GM18526 (cell line): ENCODE results near the gene CTSA.

Experiments
- POLR2A ChIP-seq: IDR thresholded peaks from 3 replicates; pipeline ENCODE4 v1.6.1; 2011; ENCODE audit not compliant: insufficient read length; ENCODE audit errors: extremely low read depth

CTSA gene

DNA sequence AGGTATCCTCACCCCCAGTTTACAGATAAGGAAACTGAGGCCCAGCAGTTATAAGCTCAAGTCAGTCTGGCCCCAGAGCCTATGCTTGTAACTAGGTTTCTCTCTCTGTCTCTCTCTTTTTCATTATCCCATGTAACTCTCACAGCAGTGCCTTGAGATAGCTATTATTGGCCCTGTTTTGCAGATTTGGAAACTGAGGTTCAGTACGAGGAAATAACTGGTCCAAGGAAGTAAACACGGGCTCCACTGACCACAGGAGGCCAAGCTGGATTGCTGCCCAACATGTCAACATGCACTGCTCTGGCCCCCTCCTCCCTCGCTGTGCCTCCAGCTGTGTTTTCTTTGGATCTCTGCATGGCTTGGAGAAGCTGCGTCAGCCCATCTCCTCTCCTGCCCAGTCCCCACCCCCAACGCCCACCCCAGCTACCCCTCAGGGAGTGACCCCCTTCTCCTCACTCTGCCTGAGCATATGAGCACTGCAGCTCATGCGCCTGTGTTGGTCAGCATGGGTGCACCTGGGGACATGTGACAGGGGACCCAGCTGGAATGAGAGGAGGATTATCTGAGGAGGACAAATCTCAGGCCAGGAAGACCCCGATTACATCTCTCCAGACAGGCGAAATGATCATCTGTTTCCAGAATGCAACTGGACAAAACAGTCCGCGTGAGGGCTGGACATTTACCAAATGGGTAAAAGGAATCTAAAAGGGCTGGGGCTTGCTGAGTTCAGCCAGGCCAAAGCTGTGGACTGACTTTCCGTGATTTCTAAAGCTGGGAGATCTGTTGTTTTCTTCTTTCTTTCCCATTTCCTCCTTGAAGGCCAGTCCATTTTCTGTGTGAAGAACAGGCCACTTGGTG, 28.6 kb downstream of the CTSA start:
- TF ChIP-seq POLR2A = no peak

DNA sequence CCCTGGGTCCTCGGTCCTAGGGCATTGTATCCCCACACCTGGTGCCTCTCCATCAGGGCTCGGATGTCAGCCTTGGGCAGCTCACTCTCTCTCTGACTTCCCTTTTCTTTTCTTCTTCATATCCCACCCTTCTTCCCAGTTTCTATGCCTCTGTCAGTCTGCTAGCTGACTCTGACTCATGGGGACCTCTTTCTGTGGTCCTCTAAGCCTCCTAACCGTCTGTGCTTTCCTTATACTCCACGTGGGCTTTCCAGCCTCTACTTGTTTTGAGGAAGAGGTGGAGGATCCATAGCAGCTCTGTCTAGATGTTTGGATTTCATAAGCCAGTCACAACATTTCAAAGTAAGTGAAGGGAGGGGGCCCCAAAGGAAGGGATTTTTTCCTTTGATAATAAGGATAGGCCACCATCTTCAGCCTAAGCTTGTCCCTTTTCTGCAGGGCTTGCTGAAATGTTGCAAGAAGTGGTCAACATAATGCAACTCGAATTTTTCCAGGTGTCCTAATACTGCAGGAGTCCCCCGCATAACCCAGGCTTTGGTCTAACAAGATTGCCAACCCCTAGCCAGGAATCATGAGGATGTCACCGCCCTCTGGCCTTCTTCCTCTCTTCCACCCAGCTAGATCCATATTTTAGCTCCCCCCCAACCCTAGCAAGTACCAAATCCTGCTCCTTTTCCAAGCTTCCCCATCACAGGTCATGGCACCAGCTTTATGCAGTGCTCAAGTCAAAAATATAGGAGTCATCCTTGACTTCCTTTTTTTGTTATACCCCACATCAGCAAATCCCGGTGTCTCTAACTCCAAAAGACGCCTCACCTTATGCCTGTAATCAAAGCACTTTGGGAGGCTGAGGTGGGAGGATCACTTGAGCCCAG, 29.6 kb downstream of the CTSA start:
- no peak for TF ChIP-seq POLR2A

DNA sequence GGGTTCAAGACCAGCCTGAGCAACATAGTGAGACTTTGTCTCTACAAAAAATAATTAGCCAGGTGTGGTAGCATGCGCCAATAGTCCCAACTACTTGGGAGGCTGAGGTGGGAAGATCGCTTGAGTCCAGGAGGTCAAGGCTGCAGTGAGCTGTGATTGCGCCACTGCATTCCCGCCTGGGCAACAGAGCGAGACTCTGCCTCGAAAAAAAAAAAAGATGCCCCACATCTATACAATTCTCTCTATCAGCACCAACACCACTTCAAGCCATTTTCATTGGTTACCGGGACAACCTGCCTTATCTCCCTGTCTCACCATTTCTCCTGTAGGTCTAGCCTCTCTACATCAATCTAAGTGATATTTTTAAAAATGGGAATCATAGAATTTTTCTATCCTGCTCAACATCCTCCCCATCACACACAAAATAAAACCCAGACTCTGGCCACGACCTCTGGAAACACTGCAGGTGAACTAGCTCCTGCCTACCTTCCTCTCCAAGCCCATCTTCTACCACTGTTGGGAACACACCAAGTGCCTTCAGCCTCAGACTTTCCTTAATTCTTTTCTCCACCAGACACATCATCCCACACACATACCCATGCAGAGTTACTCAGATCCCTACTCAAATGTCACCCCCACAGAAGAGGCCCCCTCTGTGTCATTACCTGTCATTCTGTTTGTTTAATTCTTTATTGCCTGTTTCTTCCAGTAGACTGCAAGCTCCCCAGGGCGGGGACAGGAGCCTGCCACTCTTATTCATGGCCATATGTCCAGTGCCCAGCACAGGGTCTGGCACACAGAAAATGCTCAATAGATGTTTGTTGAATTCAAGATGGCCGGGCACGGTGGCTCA, 30.4 kb downstream of the CTSA start:
- no peak for TF ChIP-seq POLR2A

DNA sequence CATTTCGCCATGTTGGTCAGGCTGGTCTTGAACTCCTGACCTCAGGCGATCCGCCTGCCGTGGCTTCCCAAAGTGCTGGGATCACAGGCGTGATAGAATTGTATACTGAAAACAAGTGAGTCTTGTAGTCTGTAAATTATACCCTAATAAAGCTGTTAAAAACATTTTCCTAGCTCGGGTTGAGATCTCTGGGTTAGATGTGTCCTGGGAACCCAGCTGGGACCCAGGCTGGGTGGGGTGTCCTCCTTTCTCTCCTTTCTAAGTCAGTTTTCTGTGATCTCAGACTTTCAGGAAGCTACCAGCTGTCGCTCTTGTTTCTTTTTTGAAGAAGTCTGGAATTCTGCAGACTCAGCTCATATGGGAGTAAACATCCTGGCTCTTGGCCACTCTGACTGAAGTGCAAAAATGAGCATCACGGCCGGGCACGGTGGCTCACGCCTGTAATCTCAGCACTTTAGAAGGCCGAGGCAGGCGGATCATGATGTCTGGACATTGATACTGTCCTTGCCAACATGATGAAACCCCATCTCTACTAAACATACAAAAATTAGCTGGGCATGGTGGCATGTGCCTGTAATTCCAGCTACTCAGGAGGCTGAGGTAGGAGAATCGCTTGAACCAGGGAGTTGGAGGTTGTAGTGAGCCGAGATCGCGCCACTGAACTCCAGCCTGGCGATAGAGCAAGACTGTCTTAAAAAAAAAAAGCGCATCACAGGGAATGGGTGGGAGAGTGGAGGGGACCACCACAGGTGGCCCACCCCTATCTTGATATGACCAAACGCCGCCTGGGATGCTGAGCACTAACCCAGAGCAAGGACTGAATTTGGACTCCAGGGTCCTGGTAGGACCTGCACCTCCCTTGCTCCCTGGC, 33.5 kb downstream of the CTSA start:
- TF ChIP-seq POLR2A = no peak

DNA sequence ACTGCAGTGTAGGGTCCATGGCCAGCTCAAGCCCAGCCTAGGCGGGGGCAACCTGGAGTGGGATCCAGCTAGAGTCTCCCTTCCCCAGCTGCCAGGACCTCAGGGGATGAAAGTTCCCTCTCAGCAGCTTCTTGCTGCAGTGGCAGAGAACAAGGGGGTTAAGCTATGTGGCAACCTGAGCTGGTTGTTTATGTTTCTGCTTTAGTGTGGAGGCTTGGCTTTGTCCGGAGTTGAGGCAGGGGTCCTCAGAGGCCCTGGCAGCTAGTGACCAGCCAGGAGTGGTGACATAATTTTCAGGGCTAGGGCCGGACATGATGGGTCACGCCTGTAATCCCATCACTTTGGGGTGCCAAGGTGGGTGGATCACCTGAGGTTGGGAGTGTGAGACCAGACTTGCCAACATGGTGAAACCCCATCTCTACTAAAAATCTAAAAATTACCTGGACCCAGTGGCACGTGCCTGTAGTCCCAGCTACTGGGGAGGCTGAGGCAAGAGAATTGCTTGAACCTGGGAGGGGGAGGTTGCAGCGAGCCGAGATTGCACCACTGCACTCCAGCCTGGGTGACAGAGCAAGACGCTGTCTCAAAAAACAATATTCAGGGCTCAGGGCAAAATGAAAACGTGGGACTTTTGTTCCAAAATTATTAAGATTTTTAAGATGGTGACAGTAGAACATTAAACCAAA, 34.8 kb downstream of the CTSA start:
- no peak for TF ChIP-seq POLR2A

DNA sequence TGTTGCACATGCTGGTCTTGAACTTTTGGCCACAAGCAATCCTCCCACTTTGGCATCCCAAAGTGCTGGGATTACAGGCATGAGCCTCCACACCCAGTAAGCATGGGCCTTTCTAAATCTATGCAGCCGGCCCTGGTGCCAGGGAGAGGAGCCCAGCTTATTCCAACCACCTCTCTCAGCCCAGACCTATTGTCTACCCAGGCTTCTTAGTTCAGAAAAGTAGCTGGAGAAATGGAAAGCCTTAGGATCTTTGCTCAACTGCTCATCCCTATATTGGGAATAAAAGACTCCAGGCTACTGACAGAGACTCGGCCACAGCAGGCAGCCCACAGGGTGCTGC, 35.6 kb downstream of the CTSA start:
- TF ChIP-seq POLR2A = no peak

DNA sequence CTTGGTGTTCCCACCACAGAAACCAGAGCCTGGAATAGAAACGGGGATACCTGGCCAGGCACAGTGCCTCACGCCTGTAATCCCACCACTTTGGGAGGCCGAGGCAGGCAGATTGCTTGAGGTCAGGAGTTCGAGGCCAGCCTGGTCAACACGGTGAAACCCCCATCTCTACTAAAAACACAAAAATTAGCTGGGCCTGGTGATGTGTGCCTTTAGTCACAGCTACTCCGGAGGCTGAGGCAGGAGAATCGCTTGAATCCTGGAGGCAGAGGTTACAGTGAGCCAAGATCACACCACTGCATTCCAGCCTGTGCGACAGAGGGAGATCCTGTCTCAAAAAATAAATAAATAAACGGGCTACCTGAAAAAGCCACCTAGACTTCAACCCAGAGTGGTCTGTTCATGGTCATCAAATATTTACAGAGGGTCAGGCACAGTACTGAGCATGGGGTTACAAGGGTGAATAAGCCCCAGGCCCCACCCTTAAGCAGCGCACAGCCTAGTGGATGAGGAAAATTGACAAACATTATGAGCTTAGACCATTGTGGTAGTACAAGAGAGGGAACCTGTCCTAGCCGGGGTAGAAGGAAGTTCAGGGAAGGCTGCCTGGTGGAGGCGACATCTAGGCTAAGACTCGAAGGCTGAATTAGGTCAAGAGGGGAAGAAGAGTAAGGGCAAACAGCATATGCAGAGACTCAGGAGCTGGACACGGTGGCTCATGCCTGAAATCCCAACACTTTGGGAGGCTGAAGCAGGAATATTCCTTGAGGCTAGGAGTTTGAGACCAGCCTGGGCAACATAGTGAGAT, 36.1 kb downstream of the CTSA start:
- TF ChIP-seq POLR2A = no peak

DNA sequence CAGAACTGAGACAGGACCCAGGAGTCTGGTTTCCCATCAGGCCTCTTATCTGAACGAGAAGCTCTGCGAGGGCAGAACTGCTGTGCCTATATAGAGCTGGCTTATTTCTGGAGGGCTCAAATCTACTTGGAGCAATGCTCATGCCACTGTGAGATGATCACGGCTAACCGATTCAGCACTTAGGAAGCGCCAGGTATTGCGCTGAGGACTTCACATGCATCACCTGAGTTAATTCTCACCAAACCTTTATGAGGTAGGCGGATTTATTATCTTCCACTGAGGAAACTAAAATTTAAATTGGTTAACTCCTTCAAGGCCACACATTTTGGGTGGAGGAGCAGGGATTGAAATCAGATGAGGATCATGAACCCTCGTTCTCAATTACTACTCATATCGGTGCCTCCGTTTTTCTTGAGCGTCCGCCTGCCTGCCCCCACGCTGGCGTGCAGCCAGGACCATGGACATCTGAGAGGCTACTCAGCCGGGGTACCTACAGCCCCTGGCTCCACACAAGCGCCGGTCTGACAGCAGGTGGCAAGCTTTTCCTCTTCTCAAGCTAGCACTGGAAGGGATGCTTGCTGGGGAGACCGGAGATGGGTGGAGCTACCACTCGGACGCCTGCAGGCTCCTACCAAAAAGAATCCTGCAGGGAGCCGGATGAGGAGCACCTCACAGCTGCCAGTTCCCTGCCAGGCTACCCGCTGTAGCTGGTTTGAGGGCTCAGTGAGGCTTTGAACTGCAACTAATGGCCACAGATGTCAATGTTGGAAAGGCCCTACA, 42.3 kb downstream of the CTSA start:
- TF ChIP-seq POLR2A = no peak

DNA sequence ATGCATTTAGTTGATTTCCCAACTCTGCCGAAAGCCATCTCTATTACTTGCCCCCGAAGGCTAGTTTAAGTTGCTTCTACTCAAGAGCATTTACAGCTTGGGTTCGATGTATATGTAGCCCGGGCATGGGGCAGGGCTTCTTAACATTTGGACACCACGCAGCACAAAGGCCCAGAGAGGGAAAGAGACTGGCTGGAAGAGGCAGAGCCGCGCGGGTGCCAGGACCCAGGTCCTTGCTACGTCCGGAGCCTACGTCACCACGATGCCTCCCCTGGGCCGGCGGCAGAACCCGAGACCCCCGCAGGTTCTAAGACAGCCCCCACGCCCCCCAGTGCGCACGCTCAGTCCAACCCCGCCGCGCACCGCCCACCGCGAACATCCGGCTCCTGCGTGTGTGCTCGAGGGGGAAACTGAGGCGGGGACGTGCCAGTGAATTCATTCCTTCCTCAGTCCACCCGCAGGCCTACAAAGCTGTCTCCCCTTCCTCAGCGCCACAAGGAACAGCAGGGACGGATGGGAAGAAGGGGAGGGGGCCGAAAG, 43.0 kb downstream of the CTSA start:
- no peak for TF ChIP-seq POLR2A

DNA sequence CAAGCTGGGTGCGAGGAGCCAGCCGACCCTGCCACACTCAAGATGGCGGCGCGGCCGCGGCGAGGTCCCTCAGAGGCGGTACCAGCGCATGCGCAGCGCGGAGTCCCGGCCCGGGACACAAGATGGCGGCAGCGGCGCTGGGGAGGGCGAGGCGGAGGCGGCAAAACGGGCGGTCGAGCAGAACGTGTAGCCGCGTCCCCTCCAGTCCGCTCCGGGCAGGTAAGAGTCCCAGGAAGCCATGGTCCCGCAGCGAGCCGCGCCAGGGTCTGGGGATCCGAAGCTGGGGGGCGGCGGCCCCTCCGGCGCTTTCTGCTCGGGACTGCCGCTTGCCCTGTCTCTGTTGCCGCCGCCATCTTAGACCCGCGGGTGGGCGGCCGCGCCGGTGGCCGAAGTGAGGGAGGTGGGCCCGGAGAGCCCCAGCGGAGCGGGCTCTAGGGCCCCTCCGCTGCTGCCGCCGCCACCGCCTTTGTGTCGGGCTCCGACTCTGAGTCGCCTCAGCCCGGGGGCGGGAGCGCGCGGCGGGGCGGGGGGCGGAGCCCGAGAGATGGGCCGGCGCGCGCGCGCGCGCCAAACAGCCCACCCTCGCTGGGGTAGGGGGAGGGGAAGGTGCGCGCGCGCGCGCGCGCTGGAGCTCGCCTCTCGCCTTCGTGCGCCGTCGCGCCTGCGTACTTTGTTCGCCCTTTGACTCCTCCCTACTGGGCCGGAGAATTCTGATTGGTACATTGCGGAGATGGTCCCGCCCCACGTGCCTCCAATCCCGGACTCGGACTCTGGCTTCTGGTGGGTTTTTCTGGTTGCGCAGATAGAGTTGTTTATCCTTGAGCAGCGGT, 43.7 kb downstream of the CTSA start, which contains the start of gene PCIF1:
TSS of gene PCIF1 (plus strand) at position 98 of the 830 bp plus-strand sequence. CDS start 4,317 bp downstream, outside the sequence.
- TF ChIP-seq POLR2A = peak; percentile 92

DNA sequence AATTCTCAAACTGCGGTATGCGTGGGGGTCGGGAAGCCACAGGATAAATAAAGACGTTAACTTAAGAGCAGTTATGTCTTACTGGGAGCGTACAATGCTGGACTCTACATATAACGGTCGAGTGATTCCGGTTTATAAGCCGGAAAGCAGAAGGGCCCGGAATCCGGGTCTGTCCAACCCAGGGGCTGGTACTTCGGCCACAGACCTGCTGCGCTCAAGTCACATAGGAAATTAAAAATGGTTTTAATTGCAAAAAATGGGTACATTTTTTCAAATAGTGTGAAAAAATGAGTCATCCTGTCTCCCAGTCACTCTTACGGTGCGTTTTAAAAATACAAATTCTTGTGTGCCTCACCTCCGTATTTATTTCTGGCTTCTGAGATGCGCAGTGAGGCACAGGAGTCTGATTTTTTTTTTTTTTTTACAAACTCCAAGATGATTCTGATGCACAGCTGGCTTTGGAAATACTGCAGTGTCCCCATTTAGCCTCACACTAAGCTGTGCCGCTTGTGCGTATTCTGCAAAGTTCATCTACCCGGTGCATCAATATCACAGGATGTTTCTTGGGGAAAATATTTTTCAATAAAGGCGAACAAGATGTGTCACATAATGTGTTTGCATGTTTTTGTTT, 44.4 kb downstream of the CTSA start:
- TF ChIP-seq POLR2A = no peak
